ENCODE measurements around the gene PPP2R2C.

The PPP2R2C gene

DNA sequence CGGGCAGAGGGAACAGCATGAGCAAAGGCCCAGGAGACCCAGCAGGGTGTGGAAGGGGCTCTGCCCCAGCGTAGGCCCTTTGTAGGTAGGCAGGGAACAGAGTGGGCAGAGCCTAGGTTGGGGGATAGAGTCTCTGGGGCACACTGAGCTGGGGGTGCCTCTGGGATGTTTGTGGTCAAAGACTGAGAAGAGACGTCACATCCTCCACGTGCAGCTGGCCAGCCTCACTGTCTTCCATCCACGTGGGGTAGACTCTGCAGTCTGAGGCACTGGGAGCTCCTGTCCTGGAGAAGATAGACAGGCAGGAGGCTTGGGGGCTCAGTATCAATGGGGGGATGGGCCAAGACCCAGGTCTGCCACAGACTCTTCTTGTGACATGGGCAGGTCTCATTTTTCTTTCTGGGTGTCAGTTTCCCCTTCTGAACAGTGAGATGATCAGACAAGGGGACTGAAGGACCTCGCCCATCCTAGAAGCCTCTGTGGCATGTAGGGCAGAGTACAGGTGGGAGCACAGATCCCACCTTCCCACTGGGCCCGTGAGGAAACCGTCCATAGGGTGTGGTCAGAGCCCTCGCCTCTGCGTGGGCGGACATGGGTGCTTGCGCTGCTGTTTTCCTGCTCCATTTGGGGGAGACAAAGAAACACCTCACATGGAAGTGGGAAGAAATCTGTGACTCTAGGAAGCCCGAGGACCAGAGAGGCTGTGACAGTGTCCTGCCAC lies 179.9 kb downstream of the PPP2R2C start:
- peak overlapping the region; percentile 36 for H3K27ac Mint-ChIP-seq
- no peaks in the 10 kb centered on the region for H3K27me3 Mint-ChIP-seq (ENCODE audit: low read depth, poor library complexity)
- no peaks in the 10 kb centered on the region for H3K9me3 Mint-ChIP-seq
- H3K36me3 Mint-ChIP-seq (ENCODE audit: low read depth) = peaks cover 16% of the 10 kb centered on the region
- no peak overlapping the region for H3K4me3 Mint-ChIP-seq
- DNase-seq = no peak
- H3K4me1 Mint-ChIP-seq = peaks cover 7% of the 10 kb centered on the region
- TF ChIP-seq, protein P1, sequence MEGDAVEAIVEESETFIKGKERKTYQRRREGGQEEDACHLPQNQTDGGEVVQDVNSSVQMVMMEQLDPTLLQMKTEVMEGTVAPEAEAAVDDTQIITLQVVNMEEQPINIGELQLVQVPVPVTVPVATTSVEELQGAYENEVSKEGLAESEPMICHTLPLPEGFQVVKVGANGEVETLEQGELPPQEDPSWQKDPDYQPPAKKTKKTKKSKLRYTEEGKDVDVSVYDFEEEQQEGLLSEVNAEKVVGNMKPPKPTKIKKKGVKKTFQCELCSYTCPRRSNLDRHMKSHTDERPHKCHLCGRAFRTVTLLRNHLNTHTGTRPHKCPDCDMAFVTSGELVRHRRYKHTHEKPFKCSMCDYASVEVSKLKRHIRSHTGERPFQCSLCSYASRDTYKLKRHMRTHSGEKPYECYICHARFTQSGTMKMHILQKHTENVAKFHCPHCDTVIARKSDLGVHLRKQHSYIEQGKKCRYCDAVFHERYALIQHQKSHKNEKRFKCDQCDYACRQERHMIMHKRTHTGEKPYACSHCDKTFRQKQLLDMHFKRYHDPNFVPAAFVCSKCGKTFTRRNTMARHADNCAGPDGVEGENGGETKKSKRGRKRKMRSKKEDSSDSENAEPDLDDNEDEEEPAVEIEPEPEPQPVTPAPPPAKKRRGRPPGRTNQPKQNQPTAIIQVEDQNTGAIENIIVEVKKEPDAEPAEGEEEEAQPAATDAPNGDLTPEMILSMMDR (IDR thresholded peaks at IDR 0.05) = no peak

DNA sequence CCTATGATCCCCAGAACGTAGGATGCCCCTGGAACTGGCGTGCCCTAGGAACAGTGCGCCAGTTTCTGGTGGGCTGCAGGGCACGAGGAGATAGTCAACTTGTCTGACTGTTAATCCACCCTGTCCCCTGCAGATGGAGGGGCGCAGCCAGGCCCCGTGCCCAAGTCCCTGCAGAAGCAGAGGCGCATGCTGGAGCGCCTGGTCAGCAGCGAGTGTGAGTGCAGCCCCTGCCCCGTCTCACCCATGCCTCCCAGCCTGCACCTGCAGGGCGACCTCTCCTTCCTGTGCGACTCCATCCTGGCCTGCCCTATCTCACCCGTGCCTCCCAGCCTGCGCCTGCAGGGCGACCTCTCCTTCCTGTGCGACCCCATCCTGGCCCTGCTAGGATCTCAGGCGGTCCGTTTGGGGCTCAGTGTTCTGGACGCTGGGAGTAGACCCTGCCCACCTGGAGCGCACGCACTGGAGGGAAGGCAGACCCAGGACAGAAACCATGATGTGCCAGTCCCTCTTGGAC lies 180.6 kb downstream of the PPP2R2C start:
- DNase-seq = no peak
- Mint-ChIP-seq H3K27me3 (ENCODE audit: low read depth, poor library complexity) (no peaks in the 10 kb centered on the region), H3K27ac (no peak overlapping the region), H3K4me3 (no peak overlapping the region), H3K4me1 (peaks cover under 1% of the 10 kb centered on the region), H3K36me3 (ENCODE audit: low read depth) (peaks cover 14% of the 10 kb centered on the region), H3K9me3 (no peaks in the 10 kb centered on the region)
- TF ChIP-seq, protein P1 (IDR thresholded peaks at IDR 0.05) = no peak

DNA sequence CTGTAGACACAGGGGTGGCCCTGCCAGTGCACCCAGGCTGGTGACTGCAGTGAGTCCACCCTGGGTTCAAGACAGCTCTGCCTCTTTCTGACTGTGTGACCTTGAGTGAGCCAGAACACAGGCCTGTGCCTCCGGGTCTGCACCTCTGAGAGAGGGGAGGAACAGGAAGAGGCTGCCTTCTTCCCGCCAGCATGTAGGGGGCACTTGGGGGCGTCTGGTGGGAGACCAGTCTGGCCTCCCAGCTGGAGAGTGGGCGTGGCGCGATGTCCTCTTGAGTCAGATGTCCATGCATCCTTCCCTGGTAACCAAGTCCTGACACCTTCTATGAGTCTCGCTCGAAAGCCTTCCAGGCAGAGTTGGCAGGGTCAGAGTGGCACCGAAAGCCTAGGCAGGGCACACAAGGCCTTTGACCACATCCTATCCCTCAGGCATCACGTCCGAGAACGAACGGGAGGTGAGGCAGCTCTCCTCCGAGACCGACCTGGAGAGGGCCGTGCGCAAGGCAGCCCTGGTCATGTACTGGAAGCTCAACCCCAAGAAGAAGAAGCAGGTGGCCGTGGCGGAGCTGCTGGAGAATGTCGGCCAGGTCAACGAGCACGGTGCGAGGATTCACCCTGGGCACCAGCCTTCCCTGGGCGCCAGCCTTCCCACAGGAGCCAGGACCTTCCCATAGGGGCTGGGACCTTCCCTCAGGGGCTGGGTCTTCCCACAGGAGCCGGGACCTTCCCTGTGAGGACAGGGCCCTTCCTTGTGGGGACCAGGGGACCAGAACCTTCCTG lies 181.5 kb downstream of the PPP2R2C start:
- Mint-ChIP-seq H3K27ac (no peak overlapping the region), H3K4me1 (no peaks in the 10 kb centered on the region), H3K4me3 (no peak overlapping the region), H3K27me3 (ENCODE audit: low read depth, poor library complexity) (no peaks in the 10 kb centered on the region), H3K9me3 (no peaks in the 10 kb centered on the region), H3K36me3 (ENCODE audit: low read depth) (peaks cover 14% of the 10 kb centered on the region)
- DNase-seq = no peak
- TF ChIP-seq, protein P1 (IDR thresholded peaks at IDR 0.05) = no peak

DNA sequence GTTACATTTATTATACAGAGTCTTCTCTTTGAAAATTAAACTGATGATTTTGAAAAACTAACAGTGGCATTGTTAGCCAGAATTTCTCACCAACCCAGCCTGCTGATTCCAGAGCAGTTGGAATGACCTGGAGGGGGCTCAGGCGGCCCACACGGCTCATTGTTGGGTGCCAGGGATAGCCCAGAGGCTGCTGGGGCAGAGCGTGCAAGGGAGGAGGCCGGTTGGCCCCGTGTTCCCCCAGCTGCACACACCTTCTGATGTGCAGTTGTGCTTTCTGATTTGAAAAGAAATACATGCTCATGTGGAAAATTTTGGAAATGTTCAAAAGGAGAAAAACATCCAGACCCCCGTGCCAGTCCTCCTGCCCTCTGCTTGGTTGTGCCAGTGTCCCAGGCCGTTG lies 182.2 kb downstream of the PPP2R2C start:
- no peak overlapping the region for H3K27ac Mint-ChIP-seq
- no peak for DNase-seq
- TF ChIP-seq, protein P1 (IDR thresholded peaks at IDR 0.05) = no peak
- no peaks in the 10 kb centered on the region for H3K9me3 Mint-ChIP-seq
- peaks cover 19% of the 10 kb centered on the region for H3K36me3 Mint-ChIP-seq (ENCODE audit: low read depth)
- no peaks in the 10 kb centered on the region for H3K27me3 Mint-ChIP-seq (ENCODE audit: low read depth, poor library complexity)
- H3K4me3 Mint-ChIP-seq = no peak overlapping the region
- no peaks in the 10 kb centered on the region for H3K4me1 Mint-ChIP-seq

DNA sequence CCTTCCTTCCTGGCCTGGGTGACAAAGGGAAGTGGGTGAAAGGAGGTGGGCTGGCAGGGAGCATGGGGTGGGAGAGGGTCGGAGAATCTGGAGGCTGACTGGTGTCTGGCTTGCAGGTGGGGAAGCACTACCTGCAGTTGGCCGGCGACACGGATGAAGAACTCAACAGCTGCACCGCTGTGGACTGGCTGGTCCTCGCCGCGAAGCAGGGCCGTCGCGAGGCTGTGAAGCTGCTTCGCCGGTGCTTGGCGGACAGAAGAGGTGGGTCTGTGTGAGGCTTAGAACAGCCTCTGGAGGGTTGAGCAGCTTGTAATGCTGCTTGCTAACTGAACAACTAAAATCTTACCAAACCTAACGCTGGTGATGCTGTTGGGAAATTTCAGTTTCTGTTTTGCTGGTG lies 183.5 kb downstream of the PPP2R2C start:
- Mint-ChIP-seq H3K4me3 (no peak overlapping the region), H3K27me3 (ENCODE audit: low read depth, poor library complexity) (peaks cover 3% of the 10 kb centered on the region), H3K9me3 (no peaks in the 10 kb centered on the region), H3K36me3 (ENCODE audit: low read depth) (peaks cover 14% of the 10 kb centered on the region), H3K4me1 (no peaks in the 10 kb centered on the region), H3K27ac (no peak overlapping the region)
- TF ChIP-seq, protein P1 (IDR thresholded peaks at IDR 0.05) = no peak
- DNase-seq = no peak
